HG03095 (cell line): ENCODE measurements around the gene POTEF.
"Not testable (repeated sequence)": the region's sequence is repeated elsewhere in the genome, so short reads cannot be mapped to it uniquely, and the experiment has no call there.

ENCODE experiments used
- ATAC-seq: cut with Tn5 transposase; IDR thresholded peaks from one replicate; pipeline ENCODE4 v1.9.1; 2021; ENCODE audit warnings: moderate library complexity; ENCODE audit not compliant: unreplicated experiment

POTEF gene

GRCh38 chr2:130152816-130153595, 24.0 kb upstream of the POTEF start:
- ATAC-seq, result no peak

- ATAC-seq, result not testable (repeated sequence)
Observed at GRCh38 chr2:130152136-130152815, 23.3 kb upstream of the POTEF start.

DNA sequence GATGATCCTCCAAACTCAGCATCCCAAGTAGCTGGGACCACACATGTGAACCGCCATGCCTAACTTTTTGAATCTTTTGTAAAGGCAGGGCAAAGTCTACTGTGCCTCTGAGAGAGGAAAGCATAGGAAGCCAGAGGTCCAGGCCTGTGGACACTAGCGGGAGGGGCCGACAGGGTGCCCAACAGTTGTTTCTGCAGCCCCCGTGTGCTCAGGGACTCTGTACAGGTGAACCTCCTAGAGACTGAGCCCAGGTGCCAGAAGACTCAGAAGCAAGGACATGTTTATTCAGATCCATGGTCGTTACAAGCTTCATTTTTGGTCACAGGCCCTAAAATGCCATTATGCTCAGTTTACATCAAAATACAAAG, 22.1 kb upstream of the POTEF start:
- ATAC-seq, result not testable (repeated sequence)

- no peak for ATAC-seq
Observed at GRCh38 chr2:130150181-130151144, 21.4 kb upstream of the POTEF start.

DNA sequence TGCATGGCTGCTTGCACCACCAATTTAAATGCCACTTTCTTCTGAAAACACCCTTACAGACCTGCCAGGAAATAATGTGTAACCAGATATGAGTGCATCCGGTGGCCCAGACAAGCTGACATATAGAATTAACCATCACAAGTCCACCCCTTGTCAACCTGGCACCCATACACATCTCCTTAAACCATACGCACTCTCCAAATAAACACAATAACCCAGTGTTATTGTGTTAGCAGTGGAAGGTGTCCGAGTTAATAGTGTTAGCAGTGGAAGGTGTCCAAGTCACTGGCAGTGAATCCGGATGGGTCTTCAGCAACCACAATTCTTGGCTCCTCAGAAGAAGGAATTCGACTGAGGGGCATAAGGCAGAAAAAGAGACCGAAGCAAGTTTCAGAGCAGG, 19.5 kb upstream of the POTEF start:
- not testable (repeated sequence) for ATAC-seq

DNA sequence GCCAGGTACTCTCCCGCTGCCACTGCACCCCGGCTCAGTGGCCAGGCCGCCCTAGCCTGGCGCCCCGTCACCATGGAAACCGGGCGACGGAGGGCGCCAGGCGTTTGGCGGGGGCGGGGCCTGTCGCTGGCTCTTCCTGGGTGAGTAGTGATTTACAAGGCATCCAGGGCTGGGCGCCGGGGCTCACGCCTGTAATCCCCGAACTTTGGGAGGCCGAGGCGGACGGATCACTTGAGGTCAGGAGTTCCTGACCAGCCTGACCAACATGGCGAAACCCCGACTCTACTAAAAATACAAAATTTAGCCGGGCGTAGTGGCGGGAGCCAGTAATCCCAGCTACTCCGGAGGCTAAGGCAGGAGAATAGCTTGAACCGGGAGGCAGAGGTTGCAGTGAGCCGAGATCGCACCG, 16.0 kb upstream of the POTEF start, which contains the start of gene CCDC74B:
CCDC74B (minus strand) TSS at position 107 of the 409 bp plus-strand sequence. CDS start 116 bp downstream, outside the sequence.
- peak; percentile 91 for ATAC-seq

DNA sequence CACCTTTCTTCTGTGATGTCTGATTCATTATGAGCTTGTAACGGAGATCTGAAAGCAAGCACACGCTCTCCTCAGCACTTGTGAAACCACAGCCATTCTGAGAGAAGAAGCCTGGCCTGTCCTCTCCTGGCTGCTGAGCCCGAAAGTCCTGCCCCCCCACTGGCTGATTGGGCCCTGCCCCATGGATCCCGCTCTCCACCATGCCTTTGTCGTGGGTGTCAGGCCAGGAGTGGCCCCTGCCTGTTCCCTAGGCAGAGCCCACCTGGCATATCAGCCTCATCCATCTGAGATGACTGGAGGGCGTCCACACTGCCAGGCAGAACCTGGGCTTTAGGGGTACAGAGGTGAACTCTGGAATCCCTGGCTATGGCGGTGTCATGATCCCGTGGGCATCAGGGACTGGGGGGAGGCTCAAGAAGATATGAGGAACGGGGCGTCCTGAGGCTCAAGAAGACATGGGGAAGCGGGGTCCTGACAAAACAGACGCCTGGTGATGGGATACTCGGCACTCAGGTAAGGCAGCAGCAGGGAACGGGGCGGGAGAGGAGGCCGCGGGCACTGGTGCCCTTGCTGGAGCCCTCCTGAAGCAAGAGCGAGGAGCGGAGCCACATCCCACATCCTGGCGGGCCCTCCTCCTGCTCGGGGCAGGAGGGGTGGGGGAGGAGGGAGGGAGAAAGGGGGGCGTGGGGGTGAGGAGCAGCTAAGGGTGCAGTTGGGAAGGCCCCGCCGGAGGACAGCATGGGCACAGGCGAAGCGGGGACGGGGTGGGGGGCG, 14.4 kb upstream of the POTEF start:
- not testable (repeated sequence) for ATAC-seq

- ATAC-seq, result not testable (repeated sequence)
Observed at GRCh38 chr2:130142396-130143265, 13.6 kb upstream of the POTEF start.

- ATAC-seq, result not testable (repeated sequence)
Observed at GRCh38 chr2:130141645-130142370, 12.8 kb upstream of the POTEF start.

DNA sequence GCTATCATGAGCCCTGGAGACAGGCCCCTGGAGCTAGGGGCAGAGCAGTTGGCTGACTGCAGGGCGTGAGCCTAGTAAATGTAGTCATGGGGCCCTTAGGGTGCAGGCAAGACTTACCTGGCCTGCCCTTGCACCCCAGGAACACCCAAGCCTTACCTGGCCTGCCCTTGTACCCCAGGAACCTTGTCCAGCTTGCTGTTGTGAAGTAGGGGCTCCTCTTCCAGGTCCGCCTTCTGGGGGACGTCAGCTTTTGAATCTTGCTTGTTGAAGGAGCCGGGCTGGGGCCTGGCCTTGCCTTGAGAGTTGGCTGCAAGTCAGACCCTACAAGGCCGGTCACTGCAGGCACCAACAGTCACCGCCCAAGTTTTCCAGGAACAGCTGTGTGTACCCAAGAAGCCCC, 12.0 kb upstream of the POTEF start:
- not testable (repeated sequence) for ATAC-seq

DNA sequence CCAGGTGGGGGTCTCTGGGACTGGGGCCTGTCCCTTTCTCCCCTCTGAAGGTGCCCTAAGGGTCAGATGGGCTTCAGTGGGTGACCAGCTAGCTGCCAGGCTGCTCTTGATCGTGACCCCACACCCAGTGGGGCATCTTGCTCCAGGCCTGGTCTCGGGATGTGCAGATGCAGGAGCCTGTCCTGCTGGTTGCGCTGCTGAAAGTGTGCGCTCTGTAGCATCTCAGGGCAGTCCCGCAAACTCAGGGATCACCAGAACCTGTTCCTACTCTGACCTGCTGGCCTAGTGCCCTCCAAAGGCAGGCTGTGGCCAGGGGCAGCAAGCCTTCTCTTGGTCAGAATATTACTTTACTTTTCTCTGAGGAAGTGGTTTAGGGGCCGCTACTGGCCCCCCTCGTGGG, 11.5 kb upstream of the POTEF start:
- ATAC-seq, result not testable (repeated sequence)

DNA sequence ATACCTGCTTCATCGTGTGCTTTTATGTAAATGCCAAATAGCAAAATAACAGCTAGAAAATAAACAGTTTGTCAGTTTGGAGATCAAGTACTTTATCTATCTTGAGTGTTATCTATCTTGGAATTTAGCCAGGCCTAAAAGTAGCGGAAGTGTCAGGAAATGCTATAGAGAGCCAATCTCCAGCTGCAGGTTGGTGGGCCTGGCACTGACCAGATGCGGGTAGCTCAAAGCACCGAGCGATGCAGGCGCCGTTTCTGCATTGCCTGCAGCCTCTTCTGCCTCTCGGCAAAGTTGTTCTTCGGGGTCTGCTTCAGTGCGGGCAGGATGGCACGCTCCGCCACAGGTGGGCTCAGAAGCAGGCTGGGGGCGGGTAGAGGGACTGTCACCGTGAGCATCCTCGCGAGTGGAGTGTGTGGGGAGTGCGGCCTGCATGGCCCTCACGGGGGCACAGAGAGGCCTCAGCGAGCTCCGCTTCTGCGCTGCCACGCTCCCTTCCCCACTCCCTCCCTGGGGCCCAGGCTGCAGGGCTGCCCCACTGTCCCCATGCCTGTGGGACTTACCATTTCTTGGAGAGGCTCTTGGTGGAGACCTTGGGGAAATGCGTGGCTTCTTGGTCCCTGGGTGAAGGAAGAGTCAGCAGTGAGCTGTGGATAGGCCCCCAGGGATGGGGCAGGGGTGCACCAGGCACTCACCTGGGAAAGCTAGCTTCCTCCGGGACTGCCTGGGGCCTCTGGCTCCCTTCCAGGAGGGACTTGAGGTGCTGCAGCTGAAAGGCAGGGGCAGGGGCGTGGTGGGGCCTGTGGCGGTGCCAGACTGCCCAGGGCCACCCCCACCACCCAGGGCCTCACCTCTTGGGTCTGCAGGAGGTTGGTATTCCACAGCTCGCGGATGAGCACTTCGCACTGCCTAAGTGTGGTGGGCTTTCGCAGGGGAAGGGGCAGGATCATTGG, 10.6 kb upstream of the POTEF start:
- ATAC-seq, result not testable (repeated sequence)

DNA sequence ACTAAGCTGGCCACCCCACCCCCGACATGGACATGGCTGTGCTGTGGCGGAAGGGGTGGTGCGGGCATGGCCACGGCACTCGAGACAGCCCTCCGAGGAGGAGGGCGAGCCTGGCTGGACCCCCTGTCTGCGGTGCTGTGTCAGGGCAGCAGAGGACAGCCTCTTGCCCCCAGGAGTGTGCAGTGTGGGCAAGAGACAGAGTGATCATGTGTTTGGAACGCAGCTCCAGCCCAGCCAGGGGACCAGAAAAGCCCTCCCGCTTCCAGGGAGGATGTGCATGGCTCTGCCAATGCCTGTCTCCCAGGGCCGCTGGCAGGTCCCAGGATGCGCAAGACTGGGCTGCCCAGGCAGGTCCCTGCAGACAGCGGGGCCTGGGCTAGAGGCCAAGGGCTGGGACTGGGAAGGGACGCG, 9.8 kb upstream of the POTEF start:
- ATAC-seq, result not testable (repeated sequence)

- ATAC-seq, result not testable (repeated sequence)
Observed at GRCh38 chr2:130138326-130138725, 9.3 kb upstream of the POTEF start.

DNA sequence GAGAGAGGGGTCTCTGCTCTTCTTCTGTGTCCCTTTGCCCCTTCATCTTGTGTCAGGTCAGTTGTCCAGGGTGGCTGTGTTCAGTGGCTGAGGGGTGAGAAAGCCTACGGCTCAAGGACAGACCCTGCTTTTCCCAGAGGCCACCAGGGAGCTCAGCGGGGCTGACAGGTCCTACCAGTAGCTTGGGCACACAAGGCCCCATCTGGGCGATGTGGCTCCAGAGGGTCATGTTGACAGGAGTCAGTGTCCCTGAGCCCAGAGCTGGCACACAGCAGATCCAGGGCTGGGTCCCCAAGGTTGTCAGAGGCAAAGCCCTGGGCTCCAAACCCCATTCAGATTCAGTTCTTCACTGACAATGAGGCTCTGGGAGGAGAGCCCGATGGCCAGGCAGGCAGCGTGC, 8.1 kb upstream of the POTEF start:
- ATAC-seq, result not testable (repeated sequence)

- ATAC-seq, result not testable (repeated sequence)
Observed at GRCh38 chr2:130136546-130136945, 7.5 kb upstream of the POTEF start.
